GM23248 (cell line): Measurements from ENCODE around the gene PFKFB4.

Experiments used
- EZH2 ChIP-seq: fragments of 200-600 bp; sonication (generic); IDR thresholded peaks from 2 replicates; pipeline ENCODE4 v1.6.1; 2018; ENCODE audit warnings: antibody characterized with exemption, mild to moderate bottlenecking; ENCODE audit not compliant: insufficient read depth, poor library complexity, severe bottlenecking
- EZH2phosphoT487 ChIP-seq: fragments of 200-600 bp; sonication (generic); IDR thresholded peaks from 2 replicates; pipeline ENCODE4 v1.6.1; 2018; ENCODE audit warnings: antibody characterized with exemption, moderate library complexity, mild to moderate bottlenecking, low read depth; ENCODE audit not compliant: insufficient read depth

DNA sequence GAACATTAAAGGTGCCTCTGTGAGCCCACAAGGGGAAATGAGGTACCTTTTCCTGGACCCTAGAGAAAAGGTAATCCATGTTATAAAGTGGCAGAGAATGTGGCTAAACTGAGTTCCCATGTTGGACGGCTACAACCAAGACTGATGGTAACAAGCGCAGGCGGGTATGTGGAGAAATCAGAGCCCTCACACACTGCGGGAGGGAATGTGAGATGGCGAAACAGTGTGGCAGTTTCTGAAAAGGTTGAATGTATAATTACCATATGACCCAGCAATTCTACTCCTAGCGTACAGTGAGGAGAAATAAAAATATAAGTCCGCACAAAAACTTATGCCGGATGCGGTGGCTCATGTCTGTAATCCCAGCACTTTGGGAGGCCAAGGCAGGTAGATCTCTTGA lies 28.6 kb downstream of the PFKFB4 start:
- no peak for TF ChIP-seq EZH2
- TF ChIP-seq EZH2phosphoT487: no peak
